Activated T-cell treated with anti-CD3 and anti-CD28 coated beads, Interleukin-2, amount 50 U/mL, for 72 hours (primary cell): ENCODE data around the gene HLCS. TPM values are rescaled to one million over a fixed set of nuclear protein-coding genes. Genes with fewer than 3 reads are reported as not detected.

ENCODE experiments used
- ATAC-seq, 2 donors: fragments of 150-1000 bp; cut with Tn5 transposase; replicated peaks in 1 of 2; 2 replicates each; pipeline ENCODE4 v1.10.0; 2021; ENCODE audit warnings: moderate library complexity in 2 of 2, mild to moderate bottlenecking in 1 of 2
- DNase-seq, 2 donors: peaks; one replicate each; pipeline ENCODE4 v3.0.0; 2021 to 2022; ENCODE audit warnings: mixed read lengths in 1 of 2
- H3K27ac Mint-ChIP-seq: one replicate; pipeline ENCODE4 v1.8.0; 2022; ENCODE audit warnings: mild to moderate bottlenecking, moderate library complexity, mixed read lengths
- H3K27me3 Mint-ChIP-seq: one replicate; pipeline ENCODE4 v1.8.0; 2022; ENCODE audit warnings: low read depth, mixed read lengths
- H3K36me3 Mint-ChIP-seq, 2 donors: one replicate each; pipeline ENCODE4 v1.8.0; 2022; ENCODE audit warnings: mixed read lengths in 2 of 2, mild to moderate bottlenecking in 1 of 2; ENCODE audit not compliant: insufficient read depth in 2 of 2
- H3K4me1 Mint-ChIP-seq: one replicate; pipeline ENCODE4 v1.8.0; 2022; ENCODE audit warnings: low read depth, mixed read lengths
- H3K4me3 Mint-ChIP-seq, 2 donors: one replicate each; pipeline ENCODE4 v1.8.0; 2022; ENCODE audit warnings: mild to moderate bottlenecking in 2 of 2, mixed read lengths in 2 of 2, moderate library complexity in 2 of 2
- H3K9me3 Mint-ChIP-seq, 2 donors: one replicate each; pipeline ENCODE4 v1.8.0; 2022; ENCODE audit warnings: mixed read lengths in 2 of 2
- total RNA-seq, 2 donors: library from RNA; stranded (reverse); gene quantifications; one replicate each; pipeline ENCODE4 v1.2.3, GENCODE V29; 2022

HLCS gene
- total RNA-seq, 2 donors from 2014 or later, result 30.6 to 33.7 TPM

- Mint-ChIP-seq H3K27ac (peak overlapping the region; percentile 60), H3K36me3 (no peaks in the 10 kb centered on the region), H3K27me3 (peaks cover 49% of the 10 kb centered on the region), H3K4me3 (peak overlapping the region; percentile 79 to 84), H3K4me1 (peaks cover 9% of the 10 kb centered on the region), H3K9me3 (no peaks in the 10 kb centered on the region)
- ATAC-seq (peak in 1 of 2 donors; percentile 23), DNase-seq (peak; percentile 1 to 5)
Measured at GRCh38 chr21:36747041-36747814, 219.2 kb downstream of the HLCS start.

GRCh38 chr21:36745459-36745858 is 221.0 kb downstream of the HLCS start:
- H3K4me3 Mint-ChIP-seq, result no peak overlapping the region
- H3K9me3 Mint-ChIP-seq, result no peaks in the 10 kb centered on the region
- no peaks in the 10 kb centered on the region for H3K36me3 Mint-ChIP-seq
- H3K27ac Mint-ChIP-seq, result no peak overlapping the region
- peaks cover 51% of the 10 kb centered on the region for H3K27me3 Mint-ChIP-seq
- ATAC-seq (no peak), DNase-seq (no peak)
- peaks cover 9% of the 10 kb centered on the region for H3K4me1 Mint-ChIP-seq

- DNase-seq, result no peak
- no peak for ATAC-seq
- Mint-ChIP-seq H3K4me3 (no peak overlapping the region), H3K9me3 (no peaks in the 10 kb centered on the region), H3K4me1 (peaks cover 9% of the 10 kb centered on the region), H3K36me3 (no peaks in the 10 kb centered on the region), H3K27ac (no peak overlapping the region), H3K27me3 (peaks cover 58% of the 10 kb centered on the region)
Measured at GRCh38 chr21:36744560-36745231, 221.8 kb downstream of the HLCS start.

GRCh38 chr21:36744190-36744559 is 222.3 kb downstream of the HLCS start:
- Mint-ChIP-seq H3K27ac (no peak overlapping the region), H3K9me3 (no peaks in the 10 kb centered on the region), H3K27me3 (peaks cover 59% of the 10 kb centered on the region), H3K4me1 (peaks cover 9% of the 10 kb centered on the region), H3K36me3 (no peaks in the 10 kb centered on the region), H3K4me3 (no peak overlapping the region)
- DNase-seq, result no peak
- ATAC-seq, result no peak

- ATAC-seq (no peak), DNase-seq (no peak)
- Mint-ChIP-seq H3K27me3 (peaks cover 58% of the 10 kb centered on the region), H3K4me1 (peaks cover 9% of the 10 kb centered on the region), H3K9me3 (no peaks in the 10 kb centered on the region), H3K36me3 (no peaks in the 10 kb centered on the region), H3K27ac (no peak overlapping the region), H3K4me3 (no peak overlapping the region)
Measured at GRCh38 chr21:36743446-36743845, 223.0 kb downstream of the HLCS start.

- no peak for DNase-seq
- peaks cover 54% of the 10 kb centered on the region for H3K27me3 Mint-ChIP-seq
- H3K9me3 Mint-ChIP-seq, result no peaks in the 10 kb centered on the region
- peaks cover 9% of the 10 kb centered on the region for H3K4me1 Mint-ChIP-seq
- no peak for ATAC-seq
- no peak overlapping the region for H3K27ac Mint-ChIP-seq
- no peak overlapping the region for H3K4me3 Mint-ChIP-seq
- no peaks in the 10 kb centered on the region for H3K36me3 Mint-ChIP-seq
Measured at GRCh38 chr21:36743008-36743407, 223.5 kb downstream of the HLCS start.

GRCh38 chr21:36741506-36741905 is 225.0 kb downstream of the HLCS start:
- Mint-ChIP-seq H3K27me3 (peaks cover 47% of the 10 kb centered on the region), H3K27ac (no peak overlapping the region), H3K36me3 (no peaks in the 10 kb centered on the region), H3K4me3 (no peak overlapping the region), H3K4me1 (peaks cover 1% of the 10 kb centered on the region), H3K9me3 (no peaks in the 10 kb centered on the region)
- no peak for DNase-seq
- ATAC-seq, result no peak

GRCh38 chr21:36738489-36739126 is 227.9 kb downstream of the HLCS start:
- peaks cover 0 to 2% of the 10 kb centered on the region in 2 donors for H3K36me3 Mint-ChIP-seq
- H3K9me3 Mint-ChIP-seq, result peaks cover 0 to 3% of the 10 kb centered on the region in 2 donors
- ATAC-seq (no peak), DNase-seq (no peak)
- H3K27me3 Mint-ChIP-seq, result peaks cover 19% of the 10 kb centered on the region
- H3K4me3 Mint-ChIP-seq, result no peak overlapping the region
- H3K27ac Mint-ChIP-seq, result no peak overlapping the region
- H3K4me1 Mint-ChIP-seq, result no peaks in the 10 kb centered on the region

GRCh38 chr21:36735724-36736320 is 230.6 kb downstream of the HLCS start:
- H3K27me3 Mint-ChIP-seq, result peaks cover 23% of the 10 kb centered on the region
- peaks cover 0 to 2% of the 10 kb centered on the region in 2 donors for H3K36me3 Mint-ChIP-seq
- ATAC-seq (no peak), DNase-seq (no peak)
- H3K9me3 Mint-ChIP-seq, result peaks cover 0 to 3% of the 10 kb centered on the region in 2 donors
- H3K27ac Mint-ChIP-seq, result no peak overlapping the region
- H3K4me3 Mint-ChIP-seq, result no peak overlapping the region
- H3K4me1 Mint-ChIP-seq, result no peaks in the 10 kb centered on the region

- H3K36me3 Mint-ChIP-seq, result peaks cover 0 to 2% of the 10 kb centered on the region in 2 donors
- DNase-seq, result no peak
- ATAC-seq, result no peak
- H3K27ac Mint-ChIP-seq, result no peak overlapping the region
- H3K9me3 Mint-ChIP-seq, result peaks cover 0 to 3% of the 10 kb centered on the region in 2 donors
- H3K27me3 Mint-ChIP-seq, result peaks cover 20% of the 10 kb centered on the region
- H3K4me1 Mint-ChIP-seq, result no peaks in the 10 kb centered on the region
- H3K4me3 Mint-ChIP-seq, result no peak overlapping the region
Measured at GRCh38 chr21:36735201-36735515, 231.3 kb downstream of the HLCS start.

- peaks cover 0 to 2% of the 10 kb centered on the region in 2 donors for H3K36me3 Mint-ChIP-seq
- DNase-seq (no peak), ATAC-seq (no peak)
- H3K27me3 Mint-ChIP-seq, result peaks cover 15% of the 10 kb centered on the region
- peaks cover 0 to 3% of the 10 kb centered on the region in 2 donors for H3K9me3 Mint-ChIP-seq
- no peaks in the 10 kb centered on the region for H3K4me1 Mint-ChIP-seq
- H3K27ac Mint-ChIP-seq, result no peak overlapping the region
- H3K4me3 Mint-ChIP-seq, result no peak overlapping the region
Measured at GRCh38 chr21:36734367-36735200, 231.9 kb downstream of the HLCS start.

GRCh38 chr21:36733857-36734256 is 232.6 kb downstream of the HLCS start:
- Mint-ChIP-seq H3K27me3 (peaks cover 9% of the 10 kb centered on the region), H3K4me1 (no peaks in the 10 kb centered on the region), H3K9me3 (peaks cover 0 to 3% of the 10 kb centered on the region in 2 donors), H3K27ac (no peak overlapping the region), H3K36me3 (peaks cover 0 to 2% of the 10 kb centered on the region in 2 donors), H3K4me3 (no peak overlapping the region)
- ATAC-seq (no peak), DNase-seq (no peak)
